Loucy (cell line): ENCODE data around the gene TRIM33.

ENCODE experiments used
- CTCF ChIP-seq: fragments of 200-600 bp; sonication (generic); conservative IDR thresholded peaks from 2 replicates; pipeline ENCODE4 v1.5.1; 2014; ENCODE audit warnings: mild to moderate bottlenecking, antibody characterized with exemption, low read length
- EZH2phosphoT487 ChIP-seq: fragments of 200-600 bp; IDR thresholded peaks from 2 replicates; pipeline ENCODE4 v1.6.1; 2018; ENCODE audit warnings: antibody characterized with exemption, mild to moderate bottlenecking, moderate library complexity, borderline replicate concordance

DNA sequence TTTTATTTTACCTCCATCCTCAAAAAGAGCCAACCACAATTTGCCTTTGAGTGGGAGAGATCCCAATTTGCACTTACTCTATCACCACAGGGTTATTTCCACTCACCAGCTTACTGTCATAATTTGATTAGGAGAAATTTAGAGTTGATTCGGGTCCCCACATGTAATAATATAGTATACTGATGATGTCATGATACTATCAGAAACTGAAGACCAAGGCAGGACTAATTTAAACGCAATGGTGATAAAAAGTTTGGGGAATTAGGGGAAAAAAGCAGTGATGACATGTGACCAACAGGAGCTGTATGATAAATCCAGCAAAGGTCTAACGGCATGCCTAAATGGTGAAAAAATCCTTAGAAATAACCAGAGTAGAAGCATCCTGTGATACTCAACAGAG is 54.4 kb downstream of the TRIM33 start:
- no peak for TF ChIP-seq CTCF
- no peak for TF ChIP-seq EZH2phosphoT487
